Endodermal cell (in vitro differentiated cells): Measurements from ENCODE around the gene PCSK6. TPM values are rescaled to one million over a fixed set of nuclear protein-coding genes. Genes with fewer than 3 reads are reported as not detected.

Experiments used
- DNase-seq: peaks from one replicate; pipeline ENCODE4 v3.0.0-alpha.2; 2017
- H3K27ac ChIP-seq: 2 replicates; pipeline ENCODE4 v1.5.1; 2013; ENCODE audit warnings: mild to moderate bottlenecking, low read depth, low read length, moderate library complexity
- H3K27me3 ChIP-seq: 2 replicates; pipeline ENCODE4 v1.6.1; 2013; ENCODE audit warnings: mild to moderate bottlenecking, low read length, moderate library complexity; ENCODE audit not compliant: insufficient read depth, control insufficient read depth, poor library complexity, severe bottlenecking
- H3K36me3 ChIP-seq: 2 replicates; pipeline ENCODE4 v1.7.0; 2013; ENCODE audit warnings: mild to moderate bottlenecking, low read length, moderate library complexity; ENCODE audit not compliant: control insufficient read depth, insufficient read depth
- H3K4me1 ChIP-seq: one replicate; pipeline ENCODE4 v1.7.0; 2013; ENCODE audit warnings: low read length; ENCODE audit not compliant: control insufficient read depth, insufficient read depth
- H3K4me3 ChIP-seq: 2 replicates; pipeline ENCODE4 v1.5.1; 2013; ENCODE audit warnings: mild to moderate bottlenecking, low read length, moderate library complexity
- H3K9ac ChIP-seq: 2 replicates; pipeline ENCODE4 v1.6.1; 2013; ENCODE audit warnings: mild to moderate bottlenecking, low read length, moderate library complexity; ENCODE audit not compliant: poor library complexity, severe bottlenecking; ENCODE audit errors: extremely low read depth
- H3K9me3 ChIP-seq: 2 replicates; pipeline ENCODE4 v1.6.1; 2013; ENCODE audit warnings: mild to moderate bottlenecking, low read length, moderate library complexity; ENCODE audit not compliant: control insufficient read depth
- H3K27ac Mint-ChIP-seq: 2 replicates; pipeline ENCODE4 v1.8.0; 2020; ENCODE audit warnings: mixed read lengths
- H3K27me3 Mint-ChIP-seq: 2 replicates; pipeline ENCODE4 v1.8.0; 2021; ENCODE audit warnings: mild to moderate bottlenecking, mixed read lengths; ENCODE audit not compliant: insufficient read depth
- H3K36me3 Mint-ChIP-seq: 2 replicates; pipeline ENCODE4 v1.8.0; 2020; ENCODE audit warnings: low read depth, mixed read lengths
- H3K4me1 Mint-ChIP-seq: 2 replicates; pipeline ENCODE4 v1.8.0; 2020; ENCODE audit warnings: mixed read lengths
- H3K4me3 Mint-ChIP-seq: 2 replicates; pipeline ENCODE4 v1.8.0; 2020; ENCODE audit warnings: mild to moderate bottlenecking, moderate library complexity, mixed read lengths
- H3K9me3 Mint-ChIP-seq: 2 replicates; pipeline ENCODE4 v1.8.0; 2020; ENCODE audit warnings: mild to moderate bottlenecking, mixed read lengths
- CTCF ChIP-seq: fragments of 200-600 bp; sonication (generic); conservative IDR thresholded peaks from 2 replicates; pipeline ENCODE4 v1.5.0; 2021; ENCODE audit warnings: antibody characterized with exemption, mild to moderate bottlenecking
- WGBS, 2 experiments: methylation state at CpG; one replicate each; pipeline versions ENCODE4 v1.1.5 to v1.1.7; 2013; ENCODE audit warnings: missing lambda C conversion rate in 2 of 2, mixed read lengths in 1 of 2; ENCODE audit not compliant: insufficient coverage in 1 of 2, insufficient read length in 1 of 2; 5-methylcytosine and 5-hydroxymethylcytosine counted together
- total RNA-seq, 2 donors: library from RNA; stranded (reverse); fragmentation: NEBNext Ultra II Directional in 1 of 2; extraction: Animal tissue kit (Norgen Biotek cat#: 25700) in 1 of 2; gene quantifications; 2 replicates in 1 of 2; 3 replicates in 1 of 2; pipeline ENCODE4 v1.2.1, GENCODE V29; 2021

The PCSK6 gene
- total RNA-seq, 2 donors from 2014 or later: 6.6 to 9.8 TPM

- H3K9ac ChIP-seq: no peak overlapping the region
- H3K4me3 Mint-ChIP-seq: no peak overlapping the region
- no peak for TF ChIP-seq CTCF
- H3K27ac ChIP-seq: no peak overlapping the region
- H3K4me3 ChIP-seq: no peak overlapping the region
- peak; percentile 17 for DNase-seq
- H3K27ac Mint-ChIP-seq: no peak overlapping the region
- no peaks in the 10 kb centered on the region for H3K36me3 ChIP-seq
- H3K27me3 Mint-ChIP-seq: peaks cover 32% of the 10 kb centered on the region
- H3K4me1 Mint-ChIP-seq: no peaks in the 10 kb centered on the region
- H3K27me3 ChIP-seq: no peaks in the 10 kb centered on the region
- H3K36me3 Mint-ChIP-seq: no peaks in the 10 kb centered on the region
- WGBS, 2 experiments: 91 to 93% methylated on average over 13 to 14 of the region's 14 CpGs
- H3K9me3 Mint-ChIP-seq: no peaks in the 10 kb centered on the region
- no peaks in the 10 kb centered on the region for H3K4me1 ChIP-seq
- no peaks in the 10 kb centered on the region for H3K9me3 ChIP-seq
Measured at GRCh38 chr15:101328001-101328400, 161.5 kb downstream of the PCSK6 start.

GRCh38 chr15:101327147-101327740 is 162.3 kb downstream of the PCSK6 start:
- no peaks in the 10 kb centered on the region for H3K36me3 ChIP-seq
- H3K27ac ChIP-seq: no peak overlapping the region
- TF ChIP-seq CTCF: no peak
- H3K4me3 Mint-ChIP-seq: no peak overlapping the region
- no peaks in the 10 kb centered on the region for H3K4me1 Mint-ChIP-seq
- H3K36me3 Mint-ChIP-seq: no peaks in the 10 kb centered on the region
- WGBS, 2 experiments: 64 to 79% methylated on average over 4 to 17 of the region's 17 CpGs
- DNase-seq: peak; percentile 42
- H3K4me3 ChIP-seq: no peak overlapping the region
- no peaks in the 10 kb centered on the region for H3K4me1 ChIP-seq
- no peak overlapping the region for H3K27ac Mint-ChIP-seq
- no peak overlapping the region for H3K9ac ChIP-seq
- no peaks in the 10 kb centered on the region for H3K27me3 ChIP-seq
- peaks cover 28% of the 10 kb centered on the region for H3K27me3 Mint-ChIP-seq
- H3K9me3 Mint-ChIP-seq: no peaks in the 10 kb centered on the region
- H3K9me3 ChIP-seq: no peaks in the 10 kb centered on the region

GRCh38 chr15:101326462-101327146 is 162.9 kb downstream of the PCSK6 start:
- TF ChIP-seq CTCF: no peak
- H3K4me3 ChIP-seq: no peak overlapping the region
- Mint-ChIP-seq H3K4me3 (no peak overlapping the region), H3K27me3 (peaks cover 22% of the 10 kb centered on the region), H3K27ac (no peak overlapping the region), H3K4me1 (no peaks in the 10 kb centered on the region), H3K9me3 (no peaks in the 10 kb centered on the region), H3K36me3 (no peaks in the 10 kb centered on the region)
- no peaks in the 10 kb centered on the region for H3K36me3 ChIP-seq
- 81 to 88% methylated on average over 12 to 21 of the region's 21 CpGs for WGBS, 2 experiments
- H3K27me3 ChIP-seq: no peaks in the 10 kb centered on the region
- no peak overlapping the region for H3K9ac ChIP-seq
- H3K4me1 ChIP-seq: no peaks in the 10 kb centered on the region
- no peaks in the 10 kb centered on the region for H3K9me3 ChIP-seq
- H3K27ac ChIP-seq: no peak overlapping the region
- DNase-seq: peak; percentile 35
